ENCODE measurements around the gene FAM236C. TPM values are rescaled to one million over a fixed set of nuclear protein-coding genes. Genes with fewer than 3 reads are reported as not detected.
"Not testable (repeated sequence)": the region's sequence is repeated elsewhere in the genome, so short reads cannot be mapped to it uniquely, and the experiment has no call there.

The FAM236C gene
- not detected in 2 replicates for total RNA-seq

- intact Hi-C loops (cut with micrococcal nuclease), result not testable (repeated sequence)
Observed at GRCh38 chrX:72912315-72912714, at the start of gene FAM236C. TSS of gene FAM236C (plus strand) at chrX:72912615. CDS start at chrX:72912715, 100 bp downstream.

- intact Hi-C loops (cut with micrococcal nuclease), result not testable (repeated sequence)
Observed at GRCh38 chrX:72882898-72883297, 29.5 kb upstream of the FAM236C start.

GRCh38 chrX:72889740-72890139 is 22.7 kb upstream of the FAM236C start:
- intact Hi-C loops (cut with micrococcal nuclease), result not testable (repeated sequence)

GRCh38 chrX:72916096-72916495 is 3.7 kb downstream of the FAM236C start:
- intact Hi-C loops (cut with micrococcal nuclease), result not testable (repeated sequence)

GRCh38 chrX:72932283-72932682 is 19.9 kb downstream of the FAM236C start:
- intact Hi-C loops (cut with micrococcal nuclease), result not testable (repeated sequence)

- intact Hi-C loops (cut with micrococcal nuclease), result not testable (repeated sequence)
Observed at GRCh38 chrX:72936455-72936854, 24.0 kb downstream of the FAM236C start.

GRCh38 chrX:72936882-72937455 is 24.6 kb downstream of the FAM236C start:
- intact Hi-C loops (cut with micrococcal nuclease), result not testable (repeated sequence)

GRCh38 chrX:72937906-72938305 is 25.5 kb downstream of the FAM236C start, which contains the start of gene FAM236A:
TSS of gene FAM236A (plus strand) at chrX:72938206. CDS start at chrX:72938263, 57 bp downstream.
- intact Hi-C loops (cut with micrococcal nuclease), result not testable (repeated sequence)

GRCh38 chrX:72942272-72942671 is 29.9 kb downstream of the FAM236C start:
- intact Hi-C loops (cut with micrococcal nuclease), result not testable (repeated sequence)

- intact Hi-C loops (cut with micrococcal nuclease), result not testable (repeated sequence)
Observed at GRCh38 chrX:72943035-72943818, 30.8 kb downstream of the FAM236C start.

GRCh38 chrX:72943819-72944169 is 31.4 kb downstream of the FAM236C start, which contains the start of gene DMRTC1:
TSS of gene DMRTC1 (minus strand) at chrX:72943837. CDS start at chrX:72875694, 68,143 bp downstream.
- intact Hi-C loops (cut with micrococcal nuclease), result not testable (repeated sequence)

GRCh38 chrX:72959971-72960370 is 47.6 kb downstream of the FAM236C start:
- intact Hi-C loops (cut with micrococcal nuclease), result not testable (repeated sequence)

Other genes starting within 250 kb of the FAM236C start
- gene PHKA1, start 198.3 kb upstream of the FAM236C start, total RNA-seq, result 1.8 and 2.1 TPM in 2 replicates
- not detected in 2 replicates for gene DMRTC1B, start 135.7 kb upstream of the FAM236C start, total RNA-seq
- not detected in 2 replicates for gene FAM236B, start 130.0 kb upstream of the FAM236C start, total RNA-seq
- not detected in 2 replicates for gene FAM236D, start 104.4 kb upstream of the FAM236C start, total RNA-seq
- gene FAM236A, start 25.6 kb downstream of the FAM236C start, total RNA-seq, result not detected in 2 replicates
- gene DMRTC1, start 31.2 kb downstream of the FAM236C start, total RNA-seq, result not detected in 2 replicates
- gene PABPC1L2B, start 90.3 kb downstream of the FAM236C start, total RNA-seq, result not detected in 2 replicates
- not detected in 2 replicates for gene PABPC1L2A, start 166.9 kb downstream of the FAM236C start, total RNA-seq

Data from T-helper 1 cell treated with Interleukin-12 subunit alpha and Interleukin-12 subunit beta and Interleukin-4 antibody, amounts not matched to agents 30 ng/mL and 1 ng/mL, for 36 hours (primary cell).